Tibial nerve (tissue), 4 donors: Measurements from ENCODE around the gene IL17F. TPM values are rescaled to one million over a fixed set of nuclear protein-coding genes. Genes with fewer than 3 reads are reported as not detected.
A peak's percentile ranks its signal among the peaks of the same experiment; 100 is the strongest.

Source experiments
- DNase-seq, 2 donors: peaks; one replicate each; pipeline ENCODE4 v3.0.0-alpha.2; 2019; ENCODE audit warnings: low spot score in 2 of 2
- H3K27ac ChIP-seq, 4 donors: fragments of 200-600 bp; sonication (generic) in 3 of 4; one replicate each; pipeline ENCODE4 v1.5.1; 2017 to 2019; ENCODE audit warnings: mild to moderate bottlenecking in 1 of 4
- H3K27me3 ChIP-seq, 2 donors: fragments of 200-600 bp; sonication (generic) in 1 of 2; one replicate each; pipeline versions ENCODE4 v1.5.1 to v1.6.0; 2017 to 2019
- H3K36me3 ChIP-seq, 3 donors: fragments of 200-600 bp; sonication (generic); one replicate each; pipeline ENCODE4 v1.5.1; 2018 to 2019
- H3K4me1 ChIP-seq, 4 donors: fragments of 200-600 bp; sonication (generic) in 3 of 4; one replicate each; pipeline ENCODE4 v1.5.1; 2017 to 2019
- H3K4me3 ChIP-seq, 4 donors: fragments of 200-600 bp; sonication (generic) in 3 of 4; one replicate each; pipeline ENCODE4 v1.5.1; 2017 to 2019; ENCODE audit warnings: mild to moderate bottlenecking in 1 of 4, moderate library complexity in 1 of 4
- H3K9me3 ChIP-seq, 4 donors: fragments of 200-600 bp; sonication (generic) in 3 of 4; one replicate each; pipeline ENCODE4 v1.5.1; 2017 to 2019
- EP300 ChIP-seq, 2 donors: sonication (generic); formaldehyde crosslinking; IDR thresholded peaks; one replicate each; pipeline ENCODE4 v1.6.1; 2017; ENCODE audit warnings: antibody characterized with exemption in 2 of 2, mild to moderate bottlenecking in 1 of 2
- POLR2A ChIP-seq, 2 donors: fragments of 450-650 bp; IDR thresholded peaks; one replicate each; pipeline ENCODE4 v1.6.1; 2017; ENCODE audit warnings: antibody characterized with exemption in 2 of 2, mild to moderate bottlenecking in 2 of 2, moderate library complexity in 2 of 2
- WGBS, 2 donors: methylation state at CpG; one replicate each; pipeline ENCODE4 v1.1.5; 2018; 5-methylcytosine and 5-hydroxymethylcytosine counted together
- total RNA-seq, 4 donors: library from RNA; depleted of rRNA; stranded (reverse); fragments of >200 nt; gene quantifications; one replicate each; pipeline ENCODE4 v1.1.0, GENCODE V29; 2016
- TF ChIP-seq, protein P1 (sequence below), 5 experiments: fragments of 200-600 bp in 3 of 5; fragments of 450-650 bp in 2 of 5; sonication (generic) in 3 of 5; IDR thresholded peaks; one replicate each; pipeline ENCODE4 v1.5.1; 2016 to 2019; ENCODE audit warnings: antibody characterized with exemption in 5 of 5, mild to moderate bottlenecking in 3 of 5, moderate library complexity in 2 of 5

IL17F gene
- total RNA-seq, 4 donors from 2014 or later = not detected

DNA sequence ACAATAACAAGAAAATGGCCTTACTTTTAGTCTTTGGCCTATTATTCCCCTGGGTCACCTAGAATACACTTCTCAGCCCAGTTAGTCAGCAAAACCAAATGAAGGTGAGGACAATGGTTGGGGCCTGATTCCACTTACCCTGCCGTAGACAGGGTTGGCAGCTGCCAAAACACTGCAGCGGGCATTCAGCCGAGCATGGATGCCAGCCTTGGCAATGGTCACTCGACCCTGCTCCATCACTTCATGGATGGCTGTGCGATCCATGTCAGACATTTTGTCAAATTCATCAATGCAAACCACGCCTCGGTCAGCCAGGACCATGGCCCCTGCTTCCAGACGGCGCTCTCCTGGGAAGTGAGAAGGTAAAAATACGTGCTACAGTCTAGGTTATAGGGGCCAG is 31.8 kb upstream of the IL17F start:
- WGBS, 2 donors = 92 to 93% methylated on average over 10 of the region's 10 CpGs
- no peaks in the 10 kb centered on the region for H3K27me3 ChIP-seq

DNA sequence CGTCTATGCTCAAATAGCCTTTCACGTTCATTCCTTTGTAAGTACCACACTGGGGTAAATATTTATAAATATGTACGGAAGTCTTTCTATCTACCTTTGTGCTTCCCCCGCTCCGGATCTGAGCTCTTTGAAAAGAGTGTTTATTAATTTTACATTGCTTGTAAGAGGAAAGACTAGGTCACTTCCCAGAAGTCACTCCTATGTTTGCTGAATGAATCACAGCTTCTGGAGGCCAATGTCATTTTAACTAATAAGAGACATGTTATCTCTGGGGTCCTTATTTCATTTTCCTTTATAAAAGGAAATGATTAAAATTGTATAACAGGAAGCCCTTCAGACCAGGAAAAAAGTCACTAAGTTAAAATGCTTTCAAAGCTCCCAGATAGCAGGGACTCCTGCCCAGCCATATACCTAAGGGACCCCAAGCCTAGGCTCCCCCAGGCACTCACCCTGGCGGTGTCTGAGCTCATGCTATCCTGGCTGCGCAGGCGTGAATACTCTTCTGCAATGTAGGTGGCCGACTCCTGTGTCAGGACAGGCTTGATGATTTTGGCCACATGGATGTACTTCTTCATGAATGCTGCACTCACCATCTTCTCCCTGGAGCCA is 27.7 kb upstream of the IL17F start:
- WGBS, 2 donors = 76 to 83% methylated on average over 9 of the region's 9 CpGs
- TF ChIP-seq POLR2A (IDR thresholded peaks at IDR 0.05) (no peak), EP300 (IDR thresholded peaks at IDR 0.05) (no peak)
- TF ChIP-seq, protein P1, sequence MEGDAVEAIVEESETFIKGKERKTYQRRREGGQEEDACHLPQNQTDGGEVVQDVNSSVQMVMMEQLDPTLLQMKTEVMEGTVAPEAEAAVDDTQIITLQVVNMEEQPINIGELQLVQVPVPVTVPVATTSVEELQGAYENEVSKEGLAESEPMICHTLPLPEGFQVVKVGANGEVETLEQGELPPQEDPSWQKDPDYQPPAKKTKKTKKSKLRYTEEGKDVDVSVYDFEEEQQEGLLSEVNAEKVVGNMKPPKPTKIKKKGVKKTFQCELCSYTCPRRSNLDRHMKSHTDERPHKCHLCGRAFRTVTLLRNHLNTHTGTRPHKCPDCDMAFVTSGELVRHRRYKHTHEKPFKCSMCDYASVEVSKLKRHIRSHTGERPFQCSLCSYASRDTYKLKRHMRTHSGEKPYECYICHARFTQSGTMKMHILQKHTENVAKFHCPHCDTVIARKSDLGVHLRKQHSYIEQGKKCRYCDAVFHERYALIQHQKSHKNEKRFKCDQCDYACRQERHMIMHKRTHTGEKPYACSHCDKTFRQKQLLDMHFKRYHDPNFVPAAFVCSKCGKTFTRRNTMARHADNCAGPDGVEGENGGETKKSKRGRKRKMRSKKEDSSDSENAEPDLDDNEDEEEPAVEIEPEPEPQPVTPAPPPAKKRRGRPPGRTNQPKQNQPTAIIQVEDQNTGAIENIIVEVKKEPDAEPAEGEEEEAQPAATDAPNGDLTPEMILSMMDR (IDR thresholded peaks at IDR 0.05) = no peak
- Histone ChIP-seq H3K9me3 (no peaks in the 10 kb centered on the region), H3K27ac (no peak overlapping the region), H3K36me3 (peaks cover 0 to 97% (median 23%) of the 10 kb centered on the region in 3 donors), H3K4me1 (no peaks in the 10 kb centered on the region), H3K27me3 (no peaks in the 10 kb centered on the region), H3K4me3 (no peak overlapping the region)
- no peak for DNase-seq

More for the DNA sequence above, 31.8 kb upstream of the IL17F start:
- no peak for DNase-seq
- H3K4me1 ChIP-seq = no peaks in the 10 kb centered on the region
- H3K9me3 ChIP-seq = no peaks in the 10 kb centered on the region
- peaks cover 0 to 100% (median 12%) of the 10 kb centered on the region in 3 donors for H3K36me3 ChIP-seq
- TF ChIP-seq EP300 (IDR thresholded peaks at IDR 0.05) = no peak
- TF ChIP-seq POLR2A (IDR thresholded peaks at IDR 0.05) = no peak
- TF ChIP-seq, protein P1 (IDR thresholded peaks at IDR 0.05) = no peak
- no peak overlapping the region for H3K4me3 ChIP-seq
- no peak overlapping the region for H3K27ac ChIP-seq

DNA sequence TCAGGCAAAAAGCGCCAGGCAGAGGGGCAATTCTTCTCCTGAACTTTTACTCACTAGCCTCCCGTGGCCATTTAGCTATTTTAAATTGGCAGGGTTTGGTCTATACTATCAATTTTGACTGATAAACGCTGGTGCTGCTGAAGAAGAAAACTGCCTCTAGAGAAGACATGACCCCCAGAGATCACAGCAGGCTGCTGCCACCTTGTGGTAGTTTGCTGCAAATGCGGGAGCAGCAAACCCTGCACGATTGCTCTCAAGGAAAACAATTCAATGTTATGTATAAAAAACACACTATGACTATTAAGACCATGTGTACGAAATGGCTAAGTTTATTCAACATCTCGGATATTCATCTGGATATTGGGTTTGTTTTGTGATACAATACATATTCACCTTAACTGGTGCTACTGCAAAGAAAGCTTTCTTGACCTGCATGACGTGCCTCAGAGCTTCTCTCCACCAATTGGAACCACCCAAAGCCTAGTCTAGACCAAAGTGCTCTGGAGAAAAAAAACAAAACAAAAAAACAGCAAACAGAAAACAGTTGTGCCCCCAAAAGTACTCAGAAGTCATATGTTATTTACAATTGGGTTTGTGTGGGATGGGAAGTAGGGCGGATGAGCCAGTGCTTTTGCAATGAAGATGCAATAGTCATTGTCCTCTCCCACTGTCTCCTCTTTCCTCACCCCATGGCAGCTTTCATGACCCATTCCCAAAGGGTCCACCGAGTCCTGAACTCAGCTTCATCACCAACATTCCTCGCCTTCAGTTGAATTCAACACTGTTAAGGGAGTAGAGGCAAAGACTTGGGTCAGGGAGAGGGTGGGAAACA is 19.6 kb upstream of the IL17F start:
- WGBS, 2 donors = 46 to 47% methylated on average over 11 of the region's 11 CpGs
- Histone ChIP-seq H3K4me3 (no peak overlapping the region), H3K27me3 (no peaks in the 10 kb centered on the region), H3K36me3 (peaks cover 0 to 66% (median under 1%) of the 10 kb centered on the region in 3 donors), H3K27ac (no peak overlapping the region), H3K9me3 (no peaks in the 10 kb centered on the region), H3K4me1 (no peaks in the 10 kb centered on the region)
- TF ChIP-seq, protein P1 (IDR thresholded peaks at IDR 0.05) = peak; percentile 70 to 94 (median 88)
- TF ChIP-seq POLR2A (IDR thresholded peaks at IDR 0.05) = no peak
- peak; percentile 35 to 54 for DNase-seq

DNA sequence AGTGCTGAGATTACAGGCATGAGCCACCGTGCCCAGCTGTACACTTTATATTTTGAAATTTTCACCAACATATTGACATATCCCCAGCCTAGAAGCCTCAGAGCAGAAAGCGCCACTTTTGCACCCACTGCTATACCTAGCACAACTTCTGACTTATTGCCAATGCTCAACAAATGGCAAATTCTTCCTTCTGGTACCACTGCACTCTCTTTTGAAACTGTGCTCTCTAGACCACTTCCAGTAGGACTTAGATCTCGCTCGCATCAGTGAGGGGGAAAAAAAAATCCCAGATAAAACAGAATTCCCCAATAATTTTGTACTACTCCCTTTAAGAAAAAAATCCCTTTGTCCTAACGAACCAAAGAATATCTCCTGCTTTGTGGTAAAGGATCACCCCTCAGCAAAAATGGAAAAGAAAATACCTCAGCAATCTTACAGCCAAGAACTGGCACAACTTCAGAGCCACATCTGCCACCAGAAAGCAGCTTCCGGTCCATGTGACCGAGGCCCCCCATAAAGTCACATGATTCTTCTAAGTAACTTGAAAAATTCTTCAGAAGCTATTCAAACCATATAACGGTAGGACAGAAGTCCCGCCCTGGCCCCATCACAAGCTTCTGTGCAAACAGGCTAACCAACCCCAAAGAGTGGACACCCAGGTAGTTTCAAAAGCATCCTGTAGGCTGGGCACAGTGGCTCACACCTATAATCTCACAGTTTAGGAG is 18.5 kb upstream of the IL17F start:
- no peak for TF ChIP-seq POLR2A (IDR thresholded peaks at IDR 0.05)
- TF ChIP-seq, protein P1 (IDR thresholded peaks at IDR 0.05) = no peak
- no peak for TF ChIP-seq EP300 (IDR thresholded peaks at IDR 0.05)
- Histone ChIP-seq H3K9me3 (no peaks in the 10 kb centered on the region), H3K4me3 (no peak overlapping the region), H3K36me3 (peaks cover 0 to 54% (median 0%) of the 10 kb centered on the region in 3 donors), H3K4me1 (no peaks in the 10 kb centered on the region), H3K27me3 (no peaks in the 10 kb centered on the region), H3K27ac (no peak overlapping the region)
- WGBS, 2 donors = 89% methylated on average over 9 of the region's 9 CpGs
- DNase-seq = no peak
